Ureter (tissue), 1 donor: ENCODE results near the gene WTIP. TPM values are rescaled to one million over a fixed set of nuclear protein-coding genes. Genes with fewer than 3 reads are reported as not detected.

ENCODE experiments used
- total RNA-seq: library from RNA; stranded (reverse); gene quantifications from one replicate; pipeline ENCODE4 v1.2.4, GENCODE V29; 2023
- donor health status: DM: yes; HTN: yes; CAD: no.

WTIP gene
- total RNA-seq, 1 donor from 2014 or later = 14.9 TPM

Other genes starting within 250 kb of the WTIP start
- gene GARRE1, start 227.2 kb upstream of the WTIP start, total RNA-seq = 27.2 TPM
- 229 TPM for gene GPI, start 116.6 kb upstream of the WTIP start, total RNA-seq
- gene PDCD2L, start 77.4 kb upstream of the WTIP start, total RNA-seq = 10.6 TPM
- gene UBA2, start 53.4 kb upstream of the WTIP start, total RNA-seq = 82.9 TPM
- gene SCGB2B2, start 195.4 kb downstream of the WTIP start, total RNA-seq = 3.4 TPM
- 41.1 TPM for gene ZNF302, start 195.9 kb downstream of the WTIP start, total RNA-seq